ENCODE measurements around the gene THSD4.
"Not testable (repeated sequence)": the region's sequence is repeated elsewhere in the genome, so short reads cannot be mapped to it uniquely, and the experiment has no call there.

THSD4 gene

GRCh38 chr15:71367737-71368136 is 252.5 kb downstream of the THSD4 start:
- not testable (repeated sequence) for H3K9ac ChIP-seq (ENCODE audit: low read depth, low read length); H3K9me3 ChIP-seq (replicated peaks; ENCODE audit: low read length); H3K4me1 ChIP-seq (ENCODE audit: control insufficient read depth, insufficient read depth, low read length); H3K4me3 ChIP-seq (ENCODE audit: low read length); H3K27me3 ChIP-seq (ENCODE audit: control insufficient read depth, insufficient read depth, low read length); H3K4me2 ChIP-seq (ENCODE audit: low read length); H3K36me3 ChIP-seq (ENCODE audit: insufficient read depth, low read length)

GRCh38 chr15:71372769-71373168 is 257.5 kb downstream of the THSD4 start:
- H3K4me3 ChIP-seq (ENCODE audit: low read length); H3K9me3 ChIP-seq (replicated peaks; ENCODE audit: low read length); H3K9ac ChIP-seq (ENCODE audit: low read depth, low read length); H3K4me2 ChIP-seq (ENCODE audit: low read length); H3K36me3 ChIP-seq (ENCODE audit: insufficient read depth, low read length); H3K27me3 ChIP-seq (ENCODE audit: control insufficient read depth, insufficient read depth, low read length); H3K4me1 ChIP-seq (ENCODE audit: control insufficient read depth, insufficient read depth, low read length): not testable (repeated sequence)

- Histone ChIP-seq H3K4me1 (ENCODE audit: control insufficient read depth, insufficient read depth, low read length) (no peaks in the 10 kb centered on the region), H3K27me3 (ENCODE audit: control insufficient read depth, insufficient read depth, low read length) (no peaks in the 10 kb centered on the region), H3K4me2 (ENCODE audit: low read length) (no peak overlapping the region), H3K4me3 (ENCODE audit: low read length) (no peak overlapping the region), H3K36me3 (ENCODE audit: insufficient read depth, low read length) (no peaks in the 10 kb centered on the region), H3K9me3 (replicated peaks; ENCODE audit: low read length) (no peaks in the 10 kb centered on the region), H3K9ac (ENCODE audit: low read depth, low read length) (no peak overlapping the region)
Measured at GRCh38 chr15:71373917-71374316, 258.6 kb downstream of the THSD4 start.

GRCh38 chr15:71374607-71375352 is 259.5 kb downstream of the THSD4 start:
- Histone ChIP-seq H3K4me1 (ENCODE audit: control insufficient read depth, insufficient read depth, low read length) (no peaks in the 10 kb centered on the region), H3K4me2 (ENCODE audit: low read length) (no peak overlapping the region), H3K9ac (ENCODE audit: low read depth, low read length) (no peak overlapping the region), H3K36me3 (ENCODE audit: insufficient read depth, low read length) (no peaks in the 10 kb centered on the region), H3K9me3 (replicated peaks; ENCODE audit: low read length) (no peaks in the 10 kb centered on the region), H3K4me3 (ENCODE audit: low read length) (no peak overlapping the region), H3K27me3 (ENCODE audit: control insufficient read depth, insufficient read depth, low read length) (no peaks in the 10 kb centered on the region)

GRCh38 chr15:71375934-71376333 is 260.7 kb downstream of the THSD4 start:
- Histone ChIP-seq H3K9ac (ENCODE audit: low read depth, low read length) (no peak overlapping the region), H3K4me1 (ENCODE audit: control insufficient read depth, insufficient read depth, low read length) (no peaks in the 10 kb centered on the region), H3K9me3 (replicated peaks; ENCODE audit: low read length) (no peaks in the 10 kb centered on the region), H3K4me2 (ENCODE audit: low read length) (no peak overlapping the region), H3K4me3 (ENCODE audit: low read length) (no peak overlapping the region), H3K27me3 (ENCODE audit: control insufficient read depth, insufficient read depth, low read length) (no peaks in the 10 kb centered on the region), H3K36me3 (ENCODE audit: insufficient read depth, low read length) (no peaks in the 10 kb centered on the region)

- no peak overlapping the region for H3K9ac ChIP-seq (ENCODE audit: low read depth, low read length)
- H3K4me3 ChIP-seq (ENCODE audit: low read length) = no peak overlapping the region
- no peak overlapping the region for H3K4me2 ChIP-seq (ENCODE audit: low read length)
- H3K9me3 ChIP-seq (replicated peaks; ENCODE audit: low read length) = no peaks in the 10 kb centered on the region
- no peaks in the 10 kb centered on the region for H3K4me1 ChIP-seq (ENCODE audit: control insufficient read depth, insufficient read depth, low read length)
- H3K27me3 ChIP-seq (ENCODE audit: control insufficient read depth, insufficient read depth, low read length) = no peaks in the 10 kb centered on the region
- no peaks in the 10 kb centered on the region for H3K36me3 ChIP-seq (ENCODE audit: insufficient read depth, low read length)
Measured at GRCh38 chr15:71379893-71380292, 264.6 kb downstream of the THSD4 start.

- Histone ChIP-seq H3K36me3 (ENCODE audit: insufficient read depth, low read length) (no peaks in the 10 kb centered on the region), H3K9ac (ENCODE audit: low read depth, low read length) (no peak overlapping the region), H3K4me1 (ENCODE audit: control insufficient read depth, insufficient read depth, low read length) (no peaks in the 10 kb centered on the region), H3K4me2 (ENCODE audit: low read length) (no peak overlapping the region), H3K9me3 (replicated peaks; ENCODE audit: low read length) (no peaks in the 10 kb centered on the region), H3K4me3 (ENCODE audit: low read length) (no peak overlapping the region), H3K27me3 (ENCODE audit: control insufficient read depth, insufficient read depth, low read length) (no peaks in the 10 kb centered on the region)
Measured at GRCh38 chr15:71380345-71380744, 265.1 kb downstream of the THSD4 start.

- Histone ChIP-seq H3K36me3 (ENCODE audit: insufficient read depth, low read length) (no peaks in the 10 kb centered on the region), H3K4me3 (ENCODE audit: low read length) (no peak overlapping the region), H3K4me2 (ENCODE audit: low read length) (no peak overlapping the region), H3K9ac (ENCODE audit: low read depth, low read length) (no peak overlapping the region), H3K9me3 (replicated peaks; ENCODE audit: low read length) (no peaks in the 10 kb centered on the region), H3K4me1 (ENCODE audit: control insufficient read depth, insufficient read depth, low read length) (no peaks in the 10 kb centered on the region), H3K27me3 (ENCODE audit: control insufficient read depth, insufficient read depth, low read length) (no peaks in the 10 kb centered on the region)
Measured at GRCh38 chr15:71384501-71384900, 269.2 kb downstream of the THSD4 start.

GRCh38 chr15:71385026-71385425 is 269.8 kb downstream of the THSD4 start:
- no peak overlapping the region for H3K9ac ChIP-seq (ENCODE audit: low read depth, low read length)
- H3K27me3 ChIP-seq (ENCODE audit: control insufficient read depth, insufficient read depth, low read length) = no peaks in the 10 kb centered on the region
- H3K36me3 ChIP-seq (ENCODE audit: insufficient read depth, low read length) = no peaks in the 10 kb centered on the region
- no peaks in the 10 kb centered on the region for H3K9me3 ChIP-seq (replicated peaks; ENCODE audit: low read length)
- no peak overlapping the region for H3K4me2 ChIP-seq (ENCODE audit: low read length)
- no peak overlapping the region for H3K4me3 ChIP-seq (ENCODE audit: low read length)
- no peaks in the 10 kb centered on the region for H3K4me1 ChIP-seq (ENCODE audit: control insufficient read depth, insufficient read depth, low read length)

GRCh38 chr15:71385457-71385856 is 270.2 kb downstream of the THSD4 start:
- Histone ChIP-seq H3K4me2 (ENCODE audit: low read length) (no peak overlapping the region), H3K4me3 (ENCODE audit: low read length) (no peak overlapping the region), H3K36me3 (ENCODE audit: insufficient read depth, low read length) (no peaks in the 10 kb centered on the region), H3K9ac (ENCODE audit: low read depth, low read length) (no peak overlapping the region), H3K4me1 (ENCODE audit: control insufficient read depth, insufficient read depth, low read length) (no peaks in the 10 kb centered on the region), H3K27me3 (ENCODE audit: control insufficient read depth, insufficient read depth, low read length) (no peaks in the 10 kb centered on the region), H3K9me3 (replicated peaks; ENCODE audit: low read length) (no peaks in the 10 kb centered on the region)

GRCh38 chr15:71386005-71386404 is 270.7 kb downstream of the THSD4 start:
- Histone ChIP-seq H3K9ac (ENCODE audit: low read depth, low read length) (no peak overlapping the region), H3K4me3 (ENCODE audit: low read length) (no peak overlapping the region), H3K36me3 (ENCODE audit: insufficient read depth, low read length) (no peaks in the 10 kb centered on the region), H3K9me3 (replicated peaks; ENCODE audit: low read length) (no peaks in the 10 kb centered on the region), H3K4me2 (ENCODE audit: low read length) (no peak overlapping the region), H3K27me3 (ENCODE audit: control insufficient read depth, insufficient read depth, low read length) (no peaks in the 10 kb centered on the region), H3K4me1 (ENCODE audit: control insufficient read depth, insufficient read depth, low read length) (no peaks in the 10 kb centered on the region)

GRCh38 chr15:71386448-71387236 is 271.4 kb downstream of the THSD4 start:
- Histone ChIP-seq H3K9ac (ENCODE audit: low read depth, low read length) (no peak overlapping the region), H3K4me3 (ENCODE audit: low read length) (no peak overlapping the region), H3K4me2 (ENCODE audit: low read length) (no peak overlapping the region), H3K9me3 (replicated peaks; ENCODE audit: low read length) (no peaks in the 10 kb centered on the region), H3K4me1 (ENCODE audit: control insufficient read depth, insufficient read depth, low read length) (no peaks in the 10 kb centered on the region), H3K36me3 (ENCODE audit: insufficient read depth, low read length) (no peaks in the 10 kb centered on the region), H3K27me3 (ENCODE audit: control insufficient read depth, insufficient read depth, low read length) (no peaks in the 10 kb centered on the region)

Data from skeletal muscle satellite cell (primary cell).